Mammary epithelial cell (primary cell): ENCODE results near the gene SNRPB.

Experiments
- EZH2 ChIP-seq: IDR thresholded peaks from 2 replicates; pipeline ENCODE4 v1.6.1; 2012; ENCODE audit warnings: low read length, inconsistent platforms, borderline replicate concordance
- TF ChIP-seq, protein P1 (sequence below), 2 donors: IDR thresholded peaks in 1 of 2; conservative IDR thresholded peaks in 1 of 2; 2 replicates each; pipeline ENCODE4 v1.5.1; 2011 to 2012; ENCODE audit warnings: inconsistent platforms in 2 of 2, low read length in 2 of 2, mild to moderate bottlenecking in 2 of 2, control low read depth in 1 of 2, low read depth in 1 of 2; ENCODE audit not compliant: insufficient read depth in 1 of 2; ENCODE audit errors: extremely low read depth in 1 of 2

DNA sequence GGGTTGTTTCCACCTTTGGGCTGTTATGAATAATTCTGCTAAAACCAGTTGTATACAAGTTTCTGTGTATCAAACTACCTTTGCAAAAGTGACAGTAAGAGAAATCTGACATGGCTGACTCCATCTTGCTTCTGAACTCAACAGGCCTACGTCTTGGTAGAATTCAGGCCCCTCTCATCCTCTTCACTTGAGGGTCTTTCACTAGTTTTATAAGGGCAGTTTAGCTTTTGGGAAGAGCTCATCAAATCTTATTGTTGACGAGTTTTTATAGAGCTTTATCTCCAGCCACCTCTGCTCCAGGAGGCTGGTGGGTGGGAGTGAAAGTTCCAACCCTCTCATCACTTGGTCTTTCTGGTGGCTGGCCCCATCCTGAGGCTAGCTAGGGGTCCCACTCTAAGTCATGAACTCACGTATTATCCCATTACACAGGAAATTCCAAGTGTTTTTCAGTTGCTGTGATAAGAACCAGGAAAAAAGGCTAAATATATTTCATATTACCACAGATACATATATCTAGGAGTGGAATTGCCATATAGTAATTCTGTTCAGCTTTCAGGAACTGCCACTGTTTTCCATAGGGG lies 11.6 kb downstream of the SNRPB start:
- TF ChIP-seq, protein P1, sequence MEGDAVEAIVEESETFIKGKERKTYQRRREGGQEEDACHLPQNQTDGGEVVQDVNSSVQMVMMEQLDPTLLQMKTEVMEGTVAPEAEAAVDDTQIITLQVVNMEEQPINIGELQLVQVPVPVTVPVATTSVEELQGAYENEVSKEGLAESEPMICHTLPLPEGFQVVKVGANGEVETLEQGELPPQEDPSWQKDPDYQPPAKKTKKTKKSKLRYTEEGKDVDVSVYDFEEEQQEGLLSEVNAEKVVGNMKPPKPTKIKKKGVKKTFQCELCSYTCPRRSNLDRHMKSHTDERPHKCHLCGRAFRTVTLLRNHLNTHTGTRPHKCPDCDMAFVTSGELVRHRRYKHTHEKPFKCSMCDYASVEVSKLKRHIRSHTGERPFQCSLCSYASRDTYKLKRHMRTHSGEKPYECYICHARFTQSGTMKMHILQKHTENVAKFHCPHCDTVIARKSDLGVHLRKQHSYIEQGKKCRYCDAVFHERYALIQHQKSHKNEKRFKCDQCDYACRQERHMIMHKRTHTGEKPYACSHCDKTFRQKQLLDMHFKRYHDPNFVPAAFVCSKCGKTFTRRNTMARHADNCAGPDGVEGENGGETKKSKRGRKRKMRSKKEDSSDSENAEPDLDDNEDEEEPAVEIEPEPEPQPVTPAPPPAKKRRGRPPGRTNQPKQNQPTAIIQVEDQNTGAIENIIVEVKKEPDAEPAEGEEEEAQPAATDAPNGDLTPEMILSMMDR (conservative IDR thresholded peaks at IDR 0.05 in 1 of 2, IDR thresholded peaks at IDR 0.05 in 1 of 2; ENCODE audit: extremely low read depth in 1 of 2, insufficient read depth in 1 of 2, low read depth in 1 of 2, low read length in 2 of 2), result no peak
- TF ChIP-seq EZH2, result no peak
